A204.1 (cell line): ENCODE measurements around the gene PCNX3.
A peak's percentile ranks its signal among the peaks of the same experiment; 100 is the strongest.
"Not testable (repeated sequence)": the region's sequence is repeated elsewhere in the genome, so short reads cannot be mapped to it uniquely, and the experiment has no call there.

Experiments used
- FAIRE-seq: peaks from 2 replicates; lab custom pipeline; 2012; peaks lifted over from hg19 to GRCh38; lab: Jason Lieb, UNC

Gene PCNX3

DNA sequence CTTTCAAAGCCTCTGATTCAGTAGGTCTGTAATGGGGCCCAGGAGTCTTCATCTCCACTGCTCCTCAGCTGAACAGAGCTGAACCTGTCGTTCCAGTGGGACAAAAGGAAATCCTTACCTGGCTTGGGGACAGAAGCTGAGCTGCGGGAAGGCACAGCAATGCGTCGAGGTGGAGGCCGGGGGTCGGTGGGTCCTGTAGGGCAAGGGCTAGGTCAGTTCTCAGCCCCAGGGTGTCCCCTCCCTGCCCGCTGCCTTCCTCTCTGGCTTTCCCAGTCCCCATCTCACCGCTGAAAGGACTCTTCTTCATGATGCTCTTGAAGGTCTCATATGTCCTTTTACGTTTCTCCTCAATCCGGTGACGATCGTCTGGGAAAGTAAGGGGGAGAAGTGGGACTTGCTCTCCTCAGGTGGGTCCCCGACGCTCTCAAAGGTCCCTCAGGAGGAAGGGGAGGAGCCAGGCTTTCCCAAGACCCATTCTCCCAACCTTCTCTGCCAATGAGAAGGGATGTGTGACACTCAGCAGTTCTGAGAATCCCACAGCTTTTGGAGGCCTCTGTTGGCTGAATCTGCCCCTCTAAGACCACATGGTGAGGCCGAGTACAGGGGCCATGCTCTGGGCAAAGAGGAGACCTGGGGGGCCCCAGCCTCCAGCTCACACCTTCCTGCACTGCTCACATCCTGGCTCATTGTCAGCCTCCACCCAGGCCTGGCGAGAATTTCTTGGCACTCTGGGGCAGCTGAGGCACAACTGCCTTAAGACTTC lies 40.2 kb downstream of the PCNX3 start:
- no peak for FAIRE-seq

DNA sequence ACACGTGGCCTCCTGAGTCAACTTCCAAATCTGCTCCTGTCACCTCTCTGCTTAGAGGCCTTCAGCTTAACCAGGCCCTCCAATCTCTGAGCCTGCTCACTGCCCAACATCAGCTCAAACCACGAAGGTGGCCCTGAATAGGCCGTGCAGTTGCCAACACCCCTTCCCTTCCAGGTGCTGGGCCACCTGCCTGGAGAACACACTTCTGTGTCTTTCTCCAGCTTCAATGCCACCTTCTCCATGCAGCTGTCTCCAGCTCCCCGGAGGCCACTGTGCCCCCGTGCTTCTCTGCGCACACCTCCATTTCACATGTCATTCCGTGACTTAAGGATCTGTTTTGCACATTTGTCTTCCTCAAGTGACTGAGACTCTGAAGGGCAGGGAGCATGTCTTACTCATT lies 41.9 kb downstream of the PCNX3 start:
- no peak for FAIRE-seq

DNA sequence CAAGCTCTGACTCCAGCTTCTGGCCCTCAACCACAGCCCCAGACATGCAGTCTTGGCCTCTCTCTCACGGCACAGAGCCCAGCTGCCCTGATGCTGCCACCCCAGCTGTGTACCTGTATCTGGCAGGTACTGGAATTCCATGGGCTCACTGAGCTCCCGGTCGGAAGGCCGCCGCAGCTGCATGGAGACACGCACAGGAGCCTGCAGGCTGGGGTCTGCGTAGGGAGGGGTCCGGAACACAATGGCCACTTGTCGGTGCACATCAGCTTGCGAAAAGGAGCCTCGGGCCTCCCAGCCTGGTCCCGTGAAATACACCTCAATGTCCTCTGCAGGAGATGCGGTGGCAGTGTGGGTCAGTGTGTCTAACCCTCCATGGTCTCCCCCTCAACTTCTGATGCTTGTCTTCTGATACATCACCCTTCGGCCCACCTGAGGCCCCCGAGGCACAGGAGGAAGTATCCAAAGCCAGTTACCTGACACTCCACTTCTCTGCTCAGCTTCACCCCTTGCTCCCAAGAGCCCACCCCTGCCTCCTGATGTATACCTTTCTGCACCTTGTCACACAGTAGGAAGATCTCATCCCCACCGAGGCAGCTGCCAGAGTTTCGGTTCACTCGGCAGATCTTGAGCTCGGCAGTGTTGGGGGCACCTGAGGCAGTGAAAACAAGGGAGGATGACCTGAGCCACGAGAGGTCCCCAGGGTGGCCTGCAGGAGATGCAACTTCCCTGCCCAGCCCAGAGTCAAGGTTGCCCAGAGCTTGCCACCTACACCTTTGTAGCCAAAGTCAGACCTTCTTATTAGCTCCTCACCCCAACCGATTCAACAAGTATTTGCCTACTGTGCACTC lies 42.8 kb downstream of the PCNX3 start:
- FAIRE-seq, result no peak

DNA sequence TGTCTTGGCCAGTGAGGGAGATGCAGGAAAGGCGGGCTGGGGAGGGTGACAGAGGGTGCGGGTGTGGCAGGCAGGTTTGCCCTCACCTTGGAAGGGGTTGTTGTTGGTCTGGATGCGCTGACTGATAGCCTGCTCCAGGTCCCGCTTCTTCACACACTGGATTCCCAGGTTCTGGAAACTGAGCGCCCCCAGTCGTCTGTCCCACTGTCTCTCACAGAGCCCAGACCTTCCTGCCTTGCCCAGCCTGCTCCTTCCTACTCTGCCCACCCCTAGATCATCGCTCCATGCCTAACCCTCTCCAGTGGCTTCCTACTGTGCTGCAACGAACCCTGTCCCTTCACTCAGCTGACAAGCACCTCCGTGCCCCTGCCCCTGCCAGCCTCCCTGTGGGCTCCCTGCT lies 44.5 kb downstream of the PCNX3 start:
- FAIRE-seq, result no peak

DNA sequence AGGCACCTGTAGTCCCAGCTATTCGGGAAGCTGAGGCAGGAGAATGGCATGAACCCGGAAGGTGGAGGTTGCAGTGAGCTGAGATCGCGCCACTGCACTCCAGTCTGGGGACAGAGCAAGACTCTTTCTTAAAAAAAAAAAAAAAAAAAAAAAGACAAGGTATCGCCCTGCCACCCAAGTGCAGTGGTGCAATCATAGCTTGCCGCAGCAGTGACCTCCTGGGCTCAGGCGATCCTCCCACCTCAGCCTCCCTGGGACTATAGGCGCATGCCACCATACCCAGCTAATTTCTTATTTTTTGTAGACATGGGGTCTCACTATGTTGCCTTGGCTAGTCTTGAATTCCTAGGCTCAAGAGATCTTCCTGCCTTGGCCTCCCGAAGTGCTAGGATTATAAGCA lies 45.3 kb downstream of the PCNX3 start:
- not testable (repeated sequence) for FAIRE-seq

DNA sequence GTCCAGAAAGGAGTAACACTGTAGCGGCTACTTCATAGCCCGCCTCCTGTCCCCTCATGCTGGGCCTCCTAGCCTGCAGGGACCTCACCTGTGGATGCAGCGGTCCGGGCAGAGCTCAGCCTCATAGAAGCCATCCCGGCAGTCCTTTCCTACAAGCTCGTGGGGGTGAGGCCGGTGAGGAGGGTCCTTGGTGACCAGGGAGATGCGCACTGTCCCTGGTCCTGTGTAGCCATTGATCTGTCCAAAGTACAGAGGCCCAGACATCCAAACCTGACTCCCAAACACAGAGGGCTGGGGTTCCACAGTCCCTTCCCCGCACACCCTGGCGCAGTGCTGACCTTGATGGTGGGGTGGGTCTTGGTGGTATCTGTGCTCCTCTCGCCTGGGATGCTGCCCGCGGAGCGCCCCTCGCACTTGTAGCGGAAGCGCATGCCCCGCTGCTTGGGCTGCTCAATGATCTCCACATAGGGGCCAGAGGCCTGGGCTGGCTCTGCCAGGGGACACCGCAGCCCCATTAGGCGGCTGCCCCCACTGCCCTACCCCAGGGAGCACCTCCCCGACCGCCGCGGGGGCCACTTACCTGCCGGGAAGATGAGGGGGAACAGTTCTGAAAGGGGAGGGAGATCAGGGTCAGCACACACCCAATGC lies 46.1 kb downstream of the PCNX3 start:
- FAIRE-seq, result no peak

DNA sequence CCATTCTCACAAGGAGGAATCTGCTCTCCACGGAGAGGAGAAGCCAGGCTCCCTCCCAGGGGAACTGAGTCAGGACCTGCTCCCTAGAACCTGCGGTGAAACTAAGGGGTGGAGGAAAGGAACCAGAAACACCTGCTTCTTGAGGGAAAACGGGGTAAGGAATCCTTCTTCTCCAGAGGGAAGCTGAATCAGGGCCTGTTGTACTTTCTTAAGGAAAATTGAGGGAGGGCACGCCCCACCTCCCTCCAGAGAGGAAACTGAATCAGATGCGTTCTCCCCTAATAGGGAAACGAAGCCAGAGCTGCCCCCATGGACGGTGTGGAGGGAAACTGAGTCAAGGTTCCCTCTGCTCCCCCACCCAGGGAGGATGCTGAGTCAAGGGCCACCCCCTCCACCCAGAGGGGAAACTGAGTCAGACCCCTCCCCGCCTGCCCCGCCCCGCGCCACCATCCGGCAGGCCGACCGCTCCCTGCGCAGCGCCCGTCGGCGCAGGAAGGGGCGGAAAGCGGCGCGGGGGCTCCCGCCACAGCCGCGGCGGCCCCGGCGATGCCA lies 46.7 kb downstream of the PCNX3 start:
- FAIRE-seq, result no peak

DNA sequence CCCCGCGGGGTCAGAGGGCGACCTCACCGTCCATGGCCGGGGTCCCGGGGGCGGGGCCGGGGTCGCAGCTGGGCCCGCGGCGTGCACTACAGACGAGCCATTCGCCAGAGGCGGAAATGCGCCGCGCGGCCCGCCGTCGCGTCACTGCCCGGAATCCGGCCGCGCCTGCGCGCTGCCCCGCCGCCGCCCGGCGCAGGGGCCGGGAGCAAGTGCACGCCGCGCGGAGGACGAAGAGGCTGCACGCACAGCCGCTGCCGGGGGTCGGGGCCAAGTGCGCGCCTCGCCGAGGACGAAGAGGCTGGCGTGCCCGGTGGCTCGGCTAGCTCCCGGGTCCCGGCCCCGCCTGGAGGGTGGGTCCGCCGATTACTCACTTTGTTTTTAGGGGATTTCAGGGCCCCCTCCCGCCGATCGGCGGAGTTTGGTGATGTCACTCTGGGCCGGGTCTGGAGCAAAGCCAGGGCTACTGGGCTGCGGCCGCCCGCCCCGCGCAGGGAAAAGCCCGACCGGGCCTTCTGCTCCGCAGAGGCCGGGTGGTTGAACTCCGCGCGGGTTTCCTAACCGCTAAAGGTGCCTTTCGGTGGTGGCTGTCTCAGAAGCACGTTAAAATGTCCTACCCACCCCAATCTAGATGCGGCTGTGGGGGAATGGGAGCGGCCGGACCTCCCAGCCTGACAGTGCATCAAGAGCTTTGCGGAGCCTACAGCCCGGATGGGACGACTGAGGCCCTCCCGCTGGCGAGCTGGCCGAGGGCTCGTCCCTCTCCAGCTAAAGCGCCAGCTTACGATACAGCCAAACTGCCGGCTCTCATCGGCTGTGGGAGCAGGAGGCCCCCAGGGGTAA lies 47.4 kb downstream of the PCNX3 start, which contains the start of gene RELA:
TSS of gene RELA (minus strand) at position 118 of the 840 bp plus-strand sequence. CDS start at position 34, 84 bp downstream.
- peak; percentile 68 for FAIRE-seq

DNA sequence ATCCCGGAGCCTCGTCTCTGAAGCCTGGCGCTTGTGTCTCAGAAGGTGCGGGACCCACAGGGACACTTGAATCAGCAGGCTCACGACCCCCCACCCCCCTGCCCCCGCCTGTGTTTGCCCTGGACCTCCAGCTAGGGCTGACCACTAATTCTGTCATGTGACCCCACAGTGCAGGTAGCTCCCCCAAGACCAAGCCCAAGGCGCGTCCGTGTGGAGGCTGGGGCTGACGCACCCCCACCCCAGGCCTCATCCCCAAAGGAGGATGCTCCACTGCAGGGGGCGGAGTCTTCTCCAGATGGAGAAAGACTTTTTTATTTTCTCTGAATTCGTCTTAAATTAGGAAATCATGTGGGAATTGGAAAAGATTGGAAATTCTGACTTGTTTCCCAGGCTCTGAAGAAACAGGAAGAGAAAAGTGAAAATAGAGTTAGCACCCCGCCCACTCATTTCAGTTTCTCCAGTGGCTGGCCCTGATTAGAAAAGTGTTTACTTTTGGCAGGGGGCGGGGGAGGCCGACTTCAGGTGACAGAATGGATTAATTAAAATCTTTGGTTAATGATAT lies 48.1 kb downstream of the PCNX3 start:
- no peak for FAIRE-seq

DNA sequence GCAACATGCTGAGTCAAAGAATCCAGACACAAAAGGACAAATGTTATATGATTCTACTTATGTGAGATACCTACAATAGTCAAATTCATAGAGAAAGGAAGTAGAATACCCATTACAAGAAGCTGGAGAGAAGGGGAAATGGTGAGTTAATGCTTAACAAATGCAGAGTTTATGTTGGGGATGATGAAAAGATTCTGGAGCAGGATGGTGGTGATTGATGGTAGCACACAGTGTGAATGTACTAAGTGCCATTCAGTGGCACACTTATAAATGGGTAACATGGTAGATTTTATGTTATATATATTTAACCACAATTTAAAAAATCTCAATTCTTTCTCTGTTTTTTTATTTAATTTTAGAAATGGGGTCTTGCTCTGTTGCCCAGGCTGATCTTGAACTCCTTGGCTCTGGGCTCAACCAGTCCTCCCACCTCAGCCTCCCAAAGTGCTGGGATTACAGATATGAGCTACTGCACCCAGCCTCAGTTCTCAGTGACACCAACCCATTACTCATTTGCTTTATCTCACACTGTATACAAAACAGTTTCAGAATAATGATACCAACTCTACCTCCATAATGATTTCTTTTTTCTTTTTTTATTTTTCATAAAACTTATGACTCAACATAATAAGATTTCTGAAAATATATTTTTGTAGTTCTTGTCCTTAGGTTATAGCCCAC lies 56.7 kb downstream of the PCNX3 start:
- FAIRE-seq, result no peak

DNA sequence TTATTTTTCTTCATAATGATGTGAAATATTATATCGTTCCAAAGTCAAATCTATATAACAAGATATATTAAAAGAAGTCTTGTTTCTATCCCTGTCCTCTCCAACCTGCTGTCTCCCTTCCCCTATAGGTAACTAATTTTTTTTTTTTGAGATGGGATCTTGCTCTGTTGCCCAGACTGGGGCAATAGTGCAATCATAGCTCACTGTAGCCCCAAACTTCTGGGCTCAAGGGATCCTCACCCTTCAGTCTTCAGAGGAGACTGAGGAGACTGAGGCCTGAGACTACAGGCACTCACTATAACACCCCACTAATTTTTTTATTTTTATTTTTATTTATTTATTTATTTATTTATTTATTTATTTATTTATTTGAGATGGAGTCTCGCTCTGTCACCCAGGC lies 57.4 kb downstream of the PCNX3 start:
- FAIRE-seq, result no peak

DNA sequence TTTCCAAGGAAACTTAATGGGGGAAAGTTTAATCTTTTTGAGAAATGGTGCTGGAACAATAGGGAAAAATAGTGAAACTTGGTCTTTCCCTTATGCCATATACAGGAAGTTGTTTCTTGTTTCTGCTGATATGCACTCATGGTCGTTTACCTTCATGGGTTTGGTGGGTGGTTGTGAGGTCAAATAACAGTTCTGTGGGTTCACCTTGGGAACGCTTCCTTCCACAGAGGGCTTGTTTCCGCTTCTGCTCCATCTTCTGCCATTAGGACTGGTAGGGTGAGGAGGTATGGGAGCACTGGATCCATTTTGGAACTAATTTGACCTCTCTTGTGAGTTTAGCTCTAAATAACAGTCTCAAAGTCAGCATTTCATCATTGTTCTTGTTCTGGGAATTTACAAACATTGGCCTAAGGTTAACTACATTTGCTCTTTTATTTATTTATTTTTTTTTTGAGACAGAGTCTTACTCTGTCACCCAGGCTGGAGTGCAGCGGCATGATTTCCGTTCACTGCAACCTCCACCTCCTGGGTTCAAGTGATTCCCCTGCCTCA lies 64.7 kb downstream of the PCNX3 start:
- no peak for FAIRE-seq

DNA sequence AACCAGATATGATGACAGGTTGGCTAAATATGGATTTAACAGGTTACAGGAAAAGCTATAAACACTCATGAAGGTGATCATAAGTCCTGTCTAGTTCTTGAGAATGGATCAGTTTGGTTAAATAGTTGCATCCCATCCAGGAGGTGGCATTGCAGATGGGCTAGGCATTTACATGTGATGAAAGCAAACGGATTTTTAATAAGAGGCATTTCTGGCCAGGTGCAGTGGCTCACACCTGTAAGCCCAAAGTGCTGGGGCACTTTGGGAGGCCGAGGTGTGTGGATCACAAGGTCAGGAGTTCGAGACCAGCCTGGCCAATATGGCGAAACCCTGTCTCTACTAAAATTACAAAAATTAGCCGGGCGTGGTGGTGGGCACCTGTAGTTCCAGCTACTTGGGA lies 67.9 kb downstream of the PCNX3 start:
- FAIRE-seq, result not testable (repeated sequence)

DNA sequence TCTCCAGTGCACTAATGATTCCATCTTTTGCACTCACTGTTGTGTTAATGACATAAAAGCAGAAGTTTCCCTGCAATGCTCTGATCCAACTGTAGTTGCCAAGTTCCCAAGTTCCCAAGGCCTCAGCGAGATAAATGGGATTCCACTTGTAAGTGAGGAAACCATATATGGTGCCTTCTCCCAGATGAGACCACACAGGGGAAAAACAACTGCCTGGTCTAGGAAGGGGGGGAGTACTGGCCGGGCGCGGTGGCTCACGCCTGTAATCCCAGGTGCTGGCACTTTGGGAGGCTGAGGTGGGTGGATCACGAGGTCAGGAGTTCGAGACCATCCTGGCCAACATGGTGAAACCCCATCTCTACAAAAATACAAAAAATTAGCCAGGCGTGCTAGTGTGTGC lies 70.4 kb downstream of the PCNX3 start:
- FAIRE-seq, result no peak
